Embryonic facial prominence (tissue), 1 donor: ENCODE data around the gene APOBEC3H.

Experiments
- DNase-seq: peaks from one replicate; pipeline ENCODE4 v3.0.0-alpha.2; 2016; ENCODE audit errors: extremely low spot score

APOBEC3H gene

GRCh38 chr22:39110631-39111561, 13.9 kb downstream of the APOBEC3H start:
- no peak for DNase-seq

- no peak for DNase-seq
Measured at GRCh38 chr22:39114112-39114511, 17.1 kb downstream of the APOBEC3H start.

- DNase-seq, result no peak
Measured at GRCh38 chr22:39115570-39115969, 18.5 kb downstream of the APOBEC3H start.

- DNase-seq, result no peak
Measured at GRCh38 chr22:39115977-39116621, 19.1 kb downstream of the APOBEC3H start.

- DNase-seq, result no peak
Measured at GRCh38 chr22:39117585-39118191, 20.6 kb downstream of the APOBEC3H start.

GRCh38 chr22:39120983-39121382, 23.9 kb downstream of the APOBEC3H start:
- no peak for DNase-seq

- DNase-seq, result no peak
Measured at GRCh38 chr22:39122772-39123470, 25.9 kb downstream of the APOBEC3H start.

GRCh38 chr22:39123751-39124581, 26.9 kb downstream of the APOBEC3H start:
- DNase-seq, result no peak

GRCh38 chr22:39125622-39126021, 28.6 kb downstream of the APOBEC3H start:
- DNase-seq, result no peak

- DNase-seq, result no peak
Measured at GRCh38 chr22:39128508-39128907, 31.5 kb downstream of the APOBEC3H start.

- DNase-seq, result no peak
Measured at GRCh38 chr22:39129081-39129480, 32.0 kb downstream of the APOBEC3H start.

- no peak for DNase-seq
Measured at GRCh38 chr22:39129746-39130145, 32.7 kb downstream of the APOBEC3H start.

GRCh38 chr22:39130152-39130704, 33.2 kb downstream of the APOBEC3H start:
- DNase-seq, result no peak

GRCh38 chr22:39130892-39131855, 34.1 kb downstream of the APOBEC3H start:
- DNase-seq, result no peak

- no peak for DNase-seq
Measured at GRCh38 chr22:39132281-39132680, 35.2 kb downstream of the APOBEC3H start.

GRCh38 chr22:39132871-39133524, 36.0 kb downstream of the APOBEC3H start:
- DNase-seq, result no peak

GRCh38 chr22:39133871-39134270, 36.8 kb downstream of the APOBEC3H start:
- DNase-seq, result no peak

GRCh38 chr22:39134366-39135091, 37.5 kb downstream of the APOBEC3H start:
- DNase-seq, result no peak
